Fibroblast of lung (primary cell): Measurements from ENCODE around the gene CRB1. TPM values are rescaled to one million over a fixed set of nuclear protein-coding genes. Genes with fewer than 3 reads are reported as not detected.
A peak's percentile ranks its signal among the peaks of the same experiment; 100 is the strongest.

Source experiments
- DNase-seq, 2 donors: peaks; one replicate each; pipeline versions ENCODE4 v3.0.0 to v3.0.0-alpha.2; 2010; ENCODE audit warnings: low read depth in 2 of 2
- H2AFZ ChIP-seq: 2 replicates; pipeline ENCODE4 v1.5.1; 2012; ENCODE audit warnings: low read length, control low read depth, inconsistent platforms
- H3K27ac ChIP-seq: 2 replicates; pipeline ENCODE4 v1.5.1; 2011; ENCODE audit warnings: low read length, control low read depth; ENCODE audit not compliant: insufficient read depth
- H3K27me3 ChIP-seq: 2 replicates; pipeline ENCODE4 v1.5.1; 2011; ENCODE audit warnings: mild to moderate bottlenecking, low read length; ENCODE audit not compliant: control insufficient read depth, insufficient read depth
- H3K36me3 ChIP-seq: 2 replicates; pipeline ENCODE4 v1.5.1; 2011; ENCODE audit warnings: low read length; ENCODE audit not compliant: control insufficient read depth, insufficient read depth
- H3K4me1 ChIP-seq: 2 replicates; pipeline ENCODE4 v1.5.1; 2011; ENCODE audit warnings: low read length; ENCODE audit not compliant: control insufficient read depth, insufficient read depth; ENCODE audit errors: extremely low read depth
- H3K4me2 ChIP-seq: 2 replicates; pipeline ENCODE4 v1.5.1; 2011; ENCODE audit warnings: low read length, control low read depth; ENCODE audit not compliant: insufficient read depth; ENCODE audit errors: extremely low read depth
- H3K4me3 ChIP-seq, 4 experiments: fragments of 200-600 bp in 1 of 4; sonication (generic) in 1 of 4; replicated peaks in 1 of 4; 2 replicates each; pipeline ENCODE4 v1.5.1; 2011 to 2016; ENCODE audit warnings: low read length in 4 of 4, low read depth in 3 of 4, mild to moderate bottlenecking in 3 of 4, control low read depth in 2 of 4, inconsistent platforms in 1 of 4, mixed read lengths in 1 of 4; ENCODE audit not compliant: insufficient read depth in 1 of 4; ENCODE audit errors: control extremely low read depth in 1 of 4
- H3K79me2 ChIP-seq: 2 replicates; pipeline ENCODE4 v1.5.1; 2012; ENCODE audit warnings: mild to moderate bottlenecking, low read length, inconsistent platforms; ENCODE audit not compliant: control insufficient read depth, insufficient read depth
- H3K9ac ChIP-seq: 2 replicates; pipeline ENCODE4 v1.5.1; 2011; ENCODE audit warnings: mild to moderate bottlenecking, low read length, control low read depth; ENCODE audit not compliant: insufficient read depth
- H3K9me3 ChIP-seq: 2 replicates; pipeline ENCODE4 v1.5.1; 2012; ENCODE audit warnings: low read depth, low read length; ENCODE audit not compliant: control insufficient read depth, insufficient read depth
- H4K20me1 ChIP-seq: 2 replicates; pipeline ENCODE4 v1.5.1; 2011; ENCODE audit warnings: low read length; ENCODE audit not compliant: control insufficient read depth, insufficient read depth; ENCODE audit errors: extremely low read depth
- CTCF ChIP-seq, 2 donors: IDR thresholded peaks in 1 of 2; conservative IDR thresholded peaks in 1 of 2; 1 replicate in 1 of 2; 2 replicates in 1 of 2; pipeline ENCODE4 v1.5.1; 2011 to 2012; ENCODE audit warnings: low read length in 2 of 2, control low read depth in 1 of 2, inconsistent platforms in 1 of 2, low read depth in 1 of 2, mild to moderate bottlenecking in 1 of 2
- EZH2 ChIP-seq: IDR thresholded peaks from 2 replicates; pipeline ENCODE4 v1.5.1; 2012; ENCODE audit warnings: low read length, control low read depth, mild to moderate bottlenecking; ENCODE audit errors: missing control alignments
- polyA plus RNA-seq, 2 donors: library from polyadenylated mRNA; depleted of rRNA in 1 of 2; stranded (reverse) in 1 of 2; unstranded in 1 of 2; fragments of >200 nt; gene quantifications; 2 replicates each; pipeline ENCODE4 v1.2.1, GENCODE V29; 2011 to 2012; ENCODE audit warnings: missing spikeins in 1 of 2
- total RNA-seq: library from RNA; depleted of rRNA; stranded (reverse); fragments of >200 nt; gene quantifications from 2 replicates; pipeline ENCODE4 v1.2.1, GENCODE V29; 2014

The CRB1 gene
- total and polyA plus RNA-seq, 2 donors (not counting 1 experiment from before 2014, with no cell fraction given), result 0.05 to 0.66 TPM

GRCh38 chr1:197254866-197255265, 13.2 kb upstream of the CRB1 start:
- DNase-seq, result no peak
- H3K27ac ChIP-seq, result no peak overlapping the region
- H3K79me2 ChIP-seq, result no peaks in the 10 kb centered on the region
- no peak overlapping the region for H3K4me3 ChIP-seq
- no peaks in the 10 kb centered on the region for H3K9me3 ChIP-seq
- H3K27me3 ChIP-seq, result no peaks in the 10 kb centered on the region
- no peak overlapping the region for H3K4me2 ChIP-seq
- no peaks in the 10 kb centered on the region for H4K20me1 ChIP-seq
- H3K36me3 ChIP-seq, result no peaks in the 10 kb centered on the region
- no peak for TF ChIP-seq CTCF (conservative IDR thresholded peaks at IDR 0.05 in 1 of 2, IDR thresholded peaks at IDR 0.05 in 1 of 2; ENCODE audit: low read depth in 1 of 2, low read length in 2 of 2)
- no peak for TF ChIP-seq EZH2
- no peak overlapping the region for H3K9ac ChIP-seq
- no peak overlapping the region for H2AFZ ChIP-seq
- H3K4me1 ChIP-seq, result no peaks in the 10 kb centered on the region

GRCh38 chr1:197264936-197265567, 3.0 kb upstream of the CRB1 start:
- no peaks in the 10 kb centered on the region for H4K20me1 ChIP-seq
- no peak overlapping the region for H3K27ac ChIP-seq
- H3K79me2 ChIP-seq, result no peaks in the 10 kb centered on the region
- no peaks in the 10 kb centered on the region for H3K4me1 ChIP-seq
- H3K9ac ChIP-seq, result no peak overlapping the region
- no peak overlapping the region for H3K4me3 ChIP-seq
- DNase-seq, result no peak
- no peak overlapping the region for H2AFZ ChIP-seq
- no peaks in the 10 kb centered on the region for H3K36me3 ChIP-seq
- TF ChIP-seq CTCF (conservative IDR thresholded peaks at IDR 0.05 in 1 of 2, IDR thresholded peaks at IDR 0.05 in 1 of 2; ENCODE audit: low read depth in 1 of 2, low read length in 2 of 2), result no peak
- TF ChIP-seq EZH2, result no peak
- no peaks in the 10 kb centered on the region for H3K9me3 ChIP-seq
- no peaks in the 10 kb centered on the region for H3K27me3 ChIP-seq
- no peak overlapping the region for H3K4me2 ChIP-seq

- Histone ChIP-seq H3K4me2 (no peak overlapping the region), H4K20me1 (no peaks in the 10 kb centered on the region), H3K36me3 (no peaks in the 10 kb centered on the region), H3K79me2 (no peaks in the 10 kb centered on the region), H3K9me3 (no peaks in the 10 kb centered on the region), H3K27me3 (no peaks in the 10 kb centered on the region), H2AFZ (peak overlapping the region; percentile 65), H3K27ac (no peak overlapping the region), H3K9ac (no peak overlapping the region), H3K4me3 (no peak overlapping the region), H3K4me1 (no peaks in the 10 kb centered on the region)
- DNase-seq, result no peak
- TF ChIP-seq CTCF (conservative IDR thresholded peaks at IDR 0.05 in 1 of 2, IDR thresholded peaks at IDR 0.05 in 1 of 2; ENCODE audit: low read depth in 1 of 2, low read length in 2 of 2) (no peak), EZH2 (no peak)
These were observed 1.0 kb downstream of the CRB1 start for GRCh38 chr1:197269053-197269452.
